ENCODE data around the gene CTSD.
"Not testable (repeated sequence)": the region's sequence is repeated elsewhere in the genome, so short reads cannot be mapped to it uniquely, and the experiment has no call there.

CTSD gene

DNA sequence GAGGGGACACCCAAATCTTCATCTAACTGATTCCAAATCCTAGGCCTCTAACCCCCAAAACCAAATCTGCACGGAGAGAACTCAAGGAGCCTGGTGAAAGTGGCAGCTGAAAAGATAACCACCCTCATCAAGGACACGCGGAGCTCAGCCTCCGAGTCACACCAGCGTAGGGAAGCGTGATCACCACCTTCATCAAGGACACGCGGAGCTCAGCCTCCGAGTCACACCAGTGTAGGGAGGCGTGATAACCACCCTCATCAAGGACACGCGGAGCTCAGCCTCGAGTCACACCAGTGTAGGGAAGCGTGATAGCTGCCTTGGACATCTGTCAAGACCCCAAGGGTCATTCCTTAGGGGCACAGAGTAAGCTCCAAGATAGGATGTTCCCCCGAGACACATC is 41.8 kb upstream of the CTSD start:
- ChIA-PET CTCF (no interaction called here), POLR2A (ENCODE audit: low non-redundant PET) (no interaction called here)
- TF ChIP-seq CTCF (conservative IDR thresholded peaks at IDR 0.05; ENCODE audit: low read depth) = no peak
- no peak overlapping the region for H3K27ac ChIP-seq
- no peak for DNase-seq (ENCODE audit: low spot score)

GRCh38 chr11:1803835-1804519 is 40.2 kb upstream of the CTSD start:
- POLR2A ChIA-PET (ENCODE audit: low non-redundant PET); H3K27ac ChIP-seq; DNase-seq (ENCODE audit: low spot score); CTCF ChIA-PET: not testable (repeated sequence)

GRCh38 chr11:1803246-1803645 is 39.5 kb upstream of the CTSD start:
- no peak overlapping the region for H3K27ac ChIP-seq
- ChIA-PET POLR2A (ENCODE audit: low non-redundant PET) (no interaction called here), CTCF (interaction anchor here (1.1 kb wide), 1 partner anchor 26 kb away, joined by 4 read pairs; no protein-coding TSS in a partner anchor)
- no peak for DNase-seq (ENCODE audit: low spot score)
- TF ChIP-seq CTCF (conservative IDR thresholded peaks at IDR 0.05; ENCODE audit: low read depth) = no peak

DNA sequence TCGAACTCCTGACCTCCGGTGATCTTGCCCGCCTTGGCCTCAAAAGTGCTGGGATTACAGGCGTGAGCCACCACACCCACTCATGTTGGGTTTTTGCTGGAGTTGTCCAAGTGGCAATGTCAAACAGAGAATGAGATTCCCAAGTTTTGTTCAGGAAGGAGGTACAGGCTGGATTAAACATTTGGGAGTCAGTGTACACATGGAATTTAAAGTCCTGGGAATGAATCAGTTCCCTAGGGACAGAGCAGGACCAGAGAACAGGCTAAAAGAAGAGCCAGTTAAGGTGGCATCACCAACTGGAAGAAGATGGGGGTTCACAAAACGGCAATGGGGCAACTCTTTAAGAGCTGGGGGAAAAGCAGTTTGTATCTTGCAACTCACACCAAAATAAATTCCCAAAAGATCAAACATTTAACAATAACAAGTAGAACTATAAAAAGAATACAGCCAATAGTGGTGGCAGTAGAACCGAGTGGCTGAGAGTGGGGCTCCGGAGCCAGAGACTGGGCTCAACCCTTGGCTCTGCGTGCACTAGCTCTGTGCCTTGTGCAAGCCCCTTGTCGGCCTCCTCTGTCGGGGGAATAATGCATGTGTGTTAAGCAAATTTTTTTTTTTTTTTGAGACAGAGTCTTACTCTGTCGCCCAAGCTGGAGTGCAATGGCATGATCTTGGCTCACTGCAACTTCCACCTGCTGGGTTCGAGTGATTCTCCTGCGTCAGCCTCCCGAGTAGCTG is 33.8 kb upstream of the CTSD start:
- POLR2A ChIA-PET (ENCODE audit: low non-redundant PET) = no interaction called here
- H3K27ac ChIP-seq = no peak overlapping the region
- TF ChIP-seq CTCF (conservative IDR thresholded peaks at IDR 0.05; ENCODE audit: low read depth) = no peak
- CTCF ChIA-PET = interaction anchor here (0.8 to 1.6 kb wide), 2 partner anchors 30 to 36 kb away, joined by 3 to 8 read pairs; no protein-coding TSS in a partner anchor
- DNase-seq (ENCODE audit: low spot score) = no peak

- no peak for DNase-seq (ENCODE audit: low spot score)
- no peak for TF ChIP-seq CTCF (conservative IDR thresholded peaks at IDR 0.05; ENCODE audit: low read depth)
- POLR2A ChIA-PET (ENCODE audit: low non-redundant PET) = no interaction called here
- H3K27ac ChIP-seq = no peak overlapping the region
- CTCF ChIA-PET = interaction anchor here (1.6 kb wide), 1 partner anchor 37 kb away, joined by 8 read pairs; no protein-coding TSS in a partner anchor
These were observed 32.8 kb upstream of the CTSD start for GRCh38 chr11:1796413-1797011.

GRCh38 chr11:1793081-1793480 is 29.4 kb upstream of the CTSD start:
- no peak overlapping the region for H3K27ac ChIP-seq
- CTCF ChIA-PET = interaction anchor here (0.7 to 1.0 kb wide), 2 partner anchors 34 to 198 kb away, joined by 3 to 5 read pairs; no protein-coding TSS in a partner anchor

More at GRCh38 chr11:1793081-1793480, 29.4 kb upstream of the CTSD start:
- POLR2A ChIA-PET (ENCODE audit: low non-redundant PET) = no interaction called here
- DNase-seq (ENCODE audit: low spot score) = no peak
- TF ChIP-seq CTCF (conservative IDR thresholded peaks at IDR 0.05; ENCODE audit: low read depth) = no peak

All from RWPE1 (cell line).